HG03108 (cell line): ENCODE measurements around the gene GOLGA7B.

ENCODE experiments used
- ATAC-seq: cut with Tn5 transposase; IDR thresholded peaks from one replicate; pipeline ENCODE4 v1.9.1; 2021; ENCODE audit warnings: moderate library complexity; ENCODE audit not compliant: unreplicated experiment

Gene GOLGA7B

DNA sequence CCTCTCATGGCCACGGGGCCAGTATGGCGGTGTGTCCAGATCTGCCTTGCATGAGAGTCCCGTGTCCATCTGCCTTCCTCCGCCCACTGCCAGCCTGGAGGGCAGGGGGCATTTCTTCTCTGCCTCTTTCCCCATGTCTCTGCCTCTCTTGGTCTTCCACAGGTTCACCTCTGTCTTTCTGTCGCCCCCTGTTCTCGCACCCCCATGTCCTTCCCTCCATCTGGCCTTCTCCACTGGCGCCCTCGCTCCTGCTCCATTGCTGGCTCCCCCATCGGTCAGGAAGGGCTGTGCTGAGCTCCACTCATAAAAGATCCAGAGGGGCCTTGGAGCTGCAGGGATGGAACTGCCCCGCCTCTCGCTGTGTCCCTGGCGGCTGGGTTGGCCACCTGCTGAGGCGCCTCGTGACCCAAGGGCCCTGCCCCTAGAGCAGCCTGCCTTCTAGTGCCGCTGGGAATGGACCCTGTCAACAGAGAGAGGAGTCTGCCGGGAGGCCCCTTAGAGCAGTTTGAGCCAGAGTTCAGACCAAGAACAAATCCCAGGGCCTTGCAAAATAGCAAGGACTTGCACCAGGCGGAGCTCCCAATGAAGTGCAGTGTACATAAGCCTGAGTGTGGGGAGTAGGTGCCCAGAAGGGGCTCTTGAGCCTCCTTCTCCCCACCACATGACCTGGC is 42.0 kb downstream of the GOLGA7B start:
- no peak for ATAC-seq

DNA sequence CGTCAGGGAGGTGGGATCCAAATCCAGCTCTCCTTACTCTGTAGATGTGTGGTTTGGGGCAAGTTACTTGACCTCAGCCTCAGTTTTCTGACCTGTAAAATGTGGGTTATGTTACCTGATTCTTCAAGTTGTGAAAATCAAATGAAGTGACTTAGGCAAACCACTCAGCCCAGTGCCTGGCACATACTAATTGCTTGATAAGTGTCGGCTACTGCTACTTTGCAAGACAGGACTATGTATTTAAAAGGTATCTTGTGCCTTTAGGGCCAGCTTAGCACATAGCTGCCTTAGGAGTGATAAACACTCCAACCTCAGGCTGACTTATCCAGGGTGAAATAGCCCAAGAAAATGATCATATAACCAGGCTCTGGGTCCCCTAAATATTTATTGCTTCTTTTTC is 42.9 kb downstream of the GOLGA7B start:
- ATAC-seq: no peak

DNA sequence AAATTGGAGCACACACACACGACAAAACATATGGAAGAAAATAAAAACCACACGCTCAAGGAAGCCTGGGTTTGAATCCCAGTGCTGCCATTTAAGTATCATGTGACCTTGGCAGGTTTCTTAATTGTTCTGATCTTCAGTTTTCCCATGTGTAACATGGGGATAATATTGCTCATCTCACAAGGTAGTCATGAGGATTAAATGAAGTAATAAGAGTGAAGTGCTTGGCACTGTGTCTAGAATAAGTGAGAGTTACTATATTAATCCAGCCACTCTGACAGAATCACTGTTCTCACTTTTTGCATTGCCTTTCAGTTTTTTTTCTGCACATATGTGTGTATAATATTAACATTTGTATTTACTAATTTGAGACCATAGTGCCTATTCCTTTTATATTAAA is 43.3 kb downstream of the GOLGA7B start:
- no peak for ATAC-seq

DNA sequence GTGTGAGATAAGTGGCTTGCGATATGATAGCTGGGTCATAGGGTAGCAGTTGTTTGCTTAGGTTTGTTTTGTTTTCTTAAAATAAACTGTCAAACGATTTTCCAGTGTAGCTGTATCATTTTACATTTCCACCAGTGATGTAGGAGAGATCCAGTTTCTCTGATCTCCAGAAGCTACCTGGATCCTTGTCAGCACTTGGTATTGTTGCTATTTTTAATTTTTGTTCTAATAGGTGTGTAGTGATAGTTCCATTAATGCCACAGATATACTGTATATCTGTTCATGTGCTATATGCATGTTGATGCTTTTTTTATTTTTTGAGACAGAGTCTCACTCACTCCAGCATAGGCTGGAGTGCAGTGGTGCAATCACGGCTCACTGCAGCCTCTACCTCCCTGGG is 44.4 kb downstream of the GOLGA7B start:
- no peak for ATAC-seq

DNA sequence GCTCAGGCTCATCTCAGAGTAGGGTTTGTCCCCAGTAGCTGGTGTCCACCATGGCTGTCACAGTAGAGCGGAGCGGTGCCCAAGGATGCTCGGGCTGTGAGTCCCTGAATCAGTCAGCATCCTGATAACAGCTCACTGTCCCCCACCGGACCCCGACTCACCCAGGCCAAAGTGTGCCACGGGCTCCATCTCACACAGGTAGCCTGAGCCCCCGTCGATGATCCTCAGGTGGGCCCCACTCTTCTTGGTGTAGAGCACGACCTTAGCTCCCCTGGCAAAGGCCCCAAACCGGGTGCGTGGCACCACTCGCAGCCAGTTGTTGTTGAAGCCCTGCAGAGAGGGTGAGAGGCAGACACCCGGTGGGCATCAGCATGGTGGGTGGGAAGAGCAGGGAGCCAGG is 45.4 kb downstream of the GOLGA7B start:
- no peak for ATAC-seq

DNA sequence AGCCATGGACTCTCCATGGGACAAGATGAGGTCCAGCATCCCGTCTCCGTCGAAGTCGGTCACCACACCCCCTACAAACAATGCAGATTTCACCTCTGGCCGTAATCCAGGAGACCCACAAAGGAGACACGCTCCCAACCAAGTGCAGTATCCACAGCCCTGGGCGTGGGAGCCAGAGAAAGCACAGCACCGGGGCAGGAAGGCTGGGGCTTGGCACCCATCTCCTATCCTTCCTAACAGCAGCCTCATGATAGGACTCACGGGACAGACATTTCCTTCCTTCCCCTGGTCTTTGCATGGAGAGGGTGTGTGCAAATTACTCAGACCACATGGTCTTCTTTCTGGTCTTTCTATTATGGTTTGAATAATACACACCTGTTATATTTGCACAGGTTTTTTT is 46.3 kb downstream of the GOLGA7B start:
- no peak for ATAC-seq

DNA sequence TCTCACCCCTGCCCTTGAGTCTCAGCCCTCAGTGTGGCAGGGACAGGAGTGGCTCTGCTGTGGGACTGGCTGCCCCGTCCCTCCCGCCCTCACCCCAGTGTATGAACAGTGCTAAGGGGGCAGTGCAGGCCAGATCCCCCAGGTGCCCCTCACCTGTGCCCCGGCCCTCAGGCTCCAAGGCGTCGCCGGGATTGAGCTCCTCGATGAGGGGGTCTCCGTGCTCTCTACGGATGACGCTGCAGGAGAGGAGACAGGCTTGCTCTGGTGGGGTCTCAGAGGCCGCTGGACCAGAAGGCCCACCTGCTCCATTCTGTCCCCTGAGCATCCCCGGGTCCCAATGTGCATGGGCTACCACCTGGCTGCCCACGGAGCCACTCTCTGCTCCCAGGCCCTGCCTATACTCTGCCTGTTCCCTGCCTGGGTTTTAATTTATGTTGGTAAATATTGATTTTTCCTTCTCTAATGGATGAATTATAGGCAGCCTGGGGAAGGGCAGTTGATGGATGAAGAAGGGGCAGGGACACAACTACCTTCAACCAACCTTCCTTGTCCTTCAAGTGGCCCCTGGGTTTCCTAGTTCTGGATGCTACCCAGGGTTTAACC is 47.2 kb downstream of the GOLGA7B start:
- no peak for ATAC-seq

DNA sequence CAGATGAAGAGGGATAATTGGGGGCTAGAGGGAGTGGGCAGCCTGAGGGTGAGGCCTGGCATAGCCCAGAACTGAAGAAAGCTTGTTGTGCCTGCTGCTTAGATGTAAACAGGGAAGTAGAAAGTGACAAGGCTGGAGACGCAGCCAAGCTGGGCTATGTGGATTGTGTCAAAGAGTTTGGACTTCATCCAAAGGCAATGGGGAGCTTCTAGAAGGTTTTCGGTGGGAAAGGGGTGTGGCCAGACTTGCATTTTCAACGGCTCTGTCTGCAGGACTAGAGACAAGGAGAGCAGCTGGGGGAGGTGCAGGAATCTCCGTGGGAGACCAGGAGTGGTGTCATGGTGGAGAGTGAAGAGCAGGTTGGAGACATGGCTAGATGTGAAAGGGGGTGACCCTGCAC is 48.8 kb downstream of the GOLGA7B start:
- ATAC-seq: no peak

DNA sequence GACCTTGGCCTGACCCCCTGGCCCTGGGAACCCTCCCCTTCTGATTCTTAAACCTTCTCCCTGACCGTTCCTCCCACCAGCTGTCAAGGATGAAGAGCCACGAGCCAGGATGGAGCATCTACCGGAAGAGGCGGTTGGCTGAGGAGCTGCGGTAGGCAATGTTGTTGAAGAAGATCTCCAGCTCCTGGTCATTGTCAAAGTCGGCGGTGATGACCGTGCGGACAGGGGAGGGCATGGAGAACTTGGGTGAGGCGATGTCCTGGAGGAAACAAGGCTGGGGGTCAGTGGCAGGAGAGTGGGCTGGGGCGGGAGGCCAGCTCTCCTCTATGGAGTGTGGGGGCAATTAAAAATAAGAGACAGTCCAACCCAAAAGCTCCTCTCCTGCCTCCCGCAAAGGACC is 51.7 kb downstream of the GOLGA7B start:
- no peak for ATAC-seq

DNA sequence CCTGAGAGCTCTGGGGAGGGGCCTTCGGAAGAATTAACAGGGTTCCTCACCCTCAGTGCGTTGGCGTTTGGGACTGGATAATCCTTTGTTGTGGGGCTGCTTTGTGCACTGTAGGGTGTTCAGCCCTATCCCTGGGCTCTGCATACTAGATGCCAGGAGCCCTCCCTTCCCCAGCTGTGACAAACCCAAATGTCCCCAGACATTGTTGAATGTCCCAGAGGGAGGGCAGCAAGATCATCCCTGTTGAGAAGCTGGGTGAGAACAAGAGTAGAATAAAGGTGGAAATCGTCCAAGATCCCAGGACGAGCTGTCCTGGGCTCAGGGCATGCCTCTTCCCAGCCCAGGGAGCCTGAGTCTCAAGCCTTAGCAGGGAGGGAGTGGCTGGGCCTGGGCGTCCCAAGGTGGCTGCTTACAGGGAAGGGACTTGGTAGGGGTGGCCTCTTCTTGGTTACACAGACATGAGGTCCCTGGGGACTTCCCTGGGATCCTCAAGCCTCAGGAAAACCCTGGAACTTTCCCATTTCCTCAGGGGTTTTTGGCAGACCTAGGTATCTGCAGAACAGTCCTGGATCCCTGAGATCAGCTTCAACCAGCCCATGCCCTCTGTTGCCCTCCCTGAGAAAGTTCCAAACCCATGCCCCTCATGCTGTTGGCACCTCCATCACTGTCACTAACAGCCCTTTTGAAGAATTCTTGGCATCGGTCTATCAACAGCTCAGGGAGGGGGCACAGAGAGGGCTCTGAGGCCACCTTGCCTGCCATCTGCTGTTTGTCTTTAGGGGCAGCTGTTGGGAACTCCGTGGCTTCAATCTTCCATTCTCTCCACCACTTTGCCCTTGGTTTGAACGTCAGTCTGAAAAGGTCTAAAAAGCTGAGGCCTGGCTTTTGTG is 53.7 kb downstream of the GOLGA7B start:
- no peak for ATAC-seq

DNA sequence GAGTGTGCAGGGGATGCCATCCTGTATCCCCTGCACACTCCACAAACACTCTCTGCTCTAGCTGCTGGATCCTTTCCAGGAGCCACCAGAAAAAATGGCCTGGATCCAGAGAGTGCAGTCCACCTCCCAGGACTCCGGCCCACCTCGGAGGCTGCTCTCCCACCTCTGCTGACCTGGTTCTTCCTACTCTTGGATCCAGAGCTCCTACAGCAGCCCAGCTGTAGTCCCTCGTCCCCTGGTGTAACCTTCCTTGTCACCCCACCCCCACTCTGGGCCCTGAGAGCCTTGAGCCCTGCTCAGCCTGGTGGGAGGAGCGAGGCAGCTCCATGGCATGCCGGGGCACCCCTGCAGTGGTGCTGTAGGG is 54.4 kb downstream of the GOLGA7B start:
- no peak for ATAC-seq

DNA sequence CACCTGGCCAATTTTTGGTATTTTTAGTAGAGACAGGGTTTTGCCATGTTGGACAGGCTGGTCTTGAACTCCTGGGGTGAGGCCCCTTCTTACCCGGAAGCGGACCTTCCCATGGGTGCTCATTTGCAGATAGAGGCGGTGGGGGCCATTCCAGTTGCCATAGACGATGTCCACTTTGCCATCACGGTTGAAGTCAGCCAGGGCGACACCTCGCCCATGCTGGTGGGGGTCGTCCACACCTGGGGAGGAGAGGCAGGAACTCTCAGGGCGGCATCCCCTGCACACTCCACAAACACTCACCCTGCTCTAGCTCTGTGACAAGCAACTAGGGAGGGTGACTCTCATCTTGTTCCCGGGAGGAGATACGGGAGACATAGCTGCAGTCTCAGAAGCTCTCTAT is 54.9 kb downstream of the GOLGA7B start:
- ATAC-seq: no peak

DNA sequence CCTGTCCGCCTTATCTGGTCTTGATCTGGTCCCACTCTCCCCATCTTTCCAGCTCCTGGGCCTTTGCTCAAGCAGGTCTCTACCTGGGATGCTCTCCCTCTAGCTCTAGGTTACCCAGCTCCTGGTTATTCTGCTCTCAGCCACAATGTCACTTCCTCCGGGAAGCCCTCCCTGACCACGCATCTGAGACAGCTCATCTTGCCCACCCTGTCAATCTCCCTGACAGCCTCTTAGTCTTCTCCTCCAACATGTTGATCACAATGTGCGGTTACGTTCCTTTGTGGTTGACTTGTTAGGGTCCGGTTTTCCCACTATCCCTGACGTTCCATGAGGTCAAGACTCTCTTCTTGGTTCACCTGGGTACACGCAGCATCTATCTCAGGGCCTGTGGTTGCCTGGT is 55.6 kb downstream of the GOLGA7B start:
- ATAC-seq: no peak

DNA sequence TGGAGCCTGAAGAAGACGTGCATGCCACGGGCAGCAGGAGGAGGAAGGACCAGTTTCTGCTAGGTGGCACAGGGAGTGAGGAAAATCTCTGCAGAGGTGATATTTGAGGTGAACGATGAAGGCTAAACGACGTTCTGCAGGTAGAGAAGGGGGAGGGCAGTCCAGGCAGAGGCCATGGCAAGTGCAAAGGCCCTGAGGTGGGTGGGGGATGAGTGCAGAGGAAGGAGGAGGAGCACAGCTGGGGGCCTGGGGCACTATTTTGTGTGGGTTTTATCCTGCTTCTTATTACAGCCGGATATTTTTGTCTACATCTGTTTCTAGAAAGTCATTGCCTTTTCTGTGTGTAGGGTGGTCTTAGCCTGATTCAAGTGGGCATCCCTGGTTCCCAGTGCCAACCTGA is 57.6 kb downstream of the GOLGA7B start:
- ATAC-seq: no peak

DNA sequence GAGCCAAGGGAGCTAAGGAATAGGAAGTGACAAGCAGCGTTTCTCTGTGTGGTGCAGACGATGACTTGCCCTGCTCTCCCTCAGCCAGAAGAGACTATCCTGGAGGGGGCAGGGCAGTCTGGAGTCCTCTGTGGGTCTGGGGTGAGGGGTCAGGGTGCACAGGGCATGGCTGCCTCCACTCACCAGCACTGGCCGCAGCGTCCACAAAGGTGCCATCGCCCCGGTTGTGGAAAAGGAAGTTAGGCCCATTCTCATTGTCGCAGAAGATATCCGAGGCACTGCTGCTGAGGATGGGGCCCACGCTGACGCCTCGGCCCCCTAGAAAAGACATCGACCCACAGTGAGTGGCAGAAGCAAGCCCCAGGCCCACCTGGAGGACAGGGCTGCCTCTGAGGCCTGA is 58.2 kb downstream of the GOLGA7B start:
- no peak for ATAC-seq

DNA sequence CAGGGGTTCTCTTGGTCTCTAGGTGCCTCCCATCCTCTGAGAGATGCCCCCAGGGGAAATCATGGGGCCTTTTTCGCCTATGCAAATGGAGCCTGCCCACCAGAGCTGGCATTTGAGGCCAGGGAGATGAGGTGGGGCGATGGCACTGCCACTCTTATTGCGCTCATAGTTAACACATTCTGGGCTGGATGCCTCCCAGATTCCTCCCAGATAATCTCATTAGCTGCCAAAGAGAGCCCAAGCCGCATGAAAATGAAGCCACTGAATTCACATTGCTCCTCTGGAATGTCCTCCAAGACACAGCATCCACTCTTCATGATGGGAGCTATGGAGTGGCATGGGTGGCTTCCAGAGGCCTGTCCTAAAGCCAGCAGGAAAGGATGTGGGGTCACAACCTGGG is 61.0 kb downstream of the GOLGA7B start:
- no peak for ATAC-seq

DNA sequence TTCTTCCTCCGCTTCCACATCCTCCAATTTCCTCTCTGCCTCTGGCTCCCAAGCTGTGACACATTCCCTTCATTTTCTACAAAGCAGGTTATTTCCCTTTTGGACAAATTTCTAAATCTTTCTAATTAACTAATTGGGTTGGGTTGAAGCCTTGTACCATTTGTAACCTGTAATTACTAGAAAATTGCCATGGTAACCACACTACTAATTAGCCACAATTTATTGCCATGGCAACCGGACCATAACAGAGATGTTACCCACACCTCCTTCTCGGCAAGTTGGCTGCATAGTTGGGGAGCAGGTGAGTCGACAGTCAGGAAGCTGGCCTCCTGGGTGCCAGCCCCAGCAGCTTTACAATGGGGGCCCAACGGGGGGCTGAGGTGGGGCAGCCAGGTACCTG is 61.6 kb downstream of the GOLGA7B start:
- no peak for ATAC-seq

DNA sequence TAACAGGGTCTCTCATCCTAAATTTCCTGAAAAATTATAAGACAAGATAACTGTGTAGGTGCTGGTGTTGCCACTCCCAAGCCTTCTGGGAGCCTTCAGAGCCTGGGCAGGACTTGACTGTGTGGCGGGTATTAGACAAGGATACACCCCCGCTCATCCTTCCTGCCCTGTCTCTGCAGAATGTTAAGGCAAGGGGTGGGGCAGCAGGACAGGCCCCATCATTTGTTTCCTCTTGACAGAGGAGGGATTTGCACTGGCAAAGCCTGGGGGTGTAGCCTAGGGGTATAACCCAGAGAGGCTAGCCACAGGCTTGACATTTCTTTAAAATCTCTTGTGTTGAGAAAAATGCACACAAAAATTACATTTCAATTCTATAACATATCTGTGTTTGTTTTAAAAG is 63.5 kb downstream of the GOLGA7B start:
- no peak for ATAC-seq

DNA sequence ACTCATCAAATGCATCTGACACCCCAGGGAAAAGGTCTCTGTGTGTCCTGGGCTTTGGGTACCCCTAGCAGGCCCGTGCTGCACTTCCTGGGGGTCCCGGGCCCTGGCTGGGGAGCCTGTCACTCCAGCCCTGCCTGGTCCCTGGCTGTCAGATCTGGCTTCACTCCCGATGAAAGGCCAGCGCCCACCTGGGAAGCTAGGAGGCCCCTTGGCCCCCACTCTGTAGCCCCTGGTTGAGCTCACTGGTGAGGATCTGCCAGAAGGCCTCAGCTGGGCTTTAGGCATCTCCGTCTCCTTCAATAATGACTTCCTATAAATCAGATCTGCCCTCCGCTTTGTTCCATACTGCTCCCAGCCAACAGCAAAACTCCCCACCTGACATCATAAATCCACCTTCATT is 64.0 kb downstream of the GOLGA7B start:
- ATAC-seq: no peak

DNA sequence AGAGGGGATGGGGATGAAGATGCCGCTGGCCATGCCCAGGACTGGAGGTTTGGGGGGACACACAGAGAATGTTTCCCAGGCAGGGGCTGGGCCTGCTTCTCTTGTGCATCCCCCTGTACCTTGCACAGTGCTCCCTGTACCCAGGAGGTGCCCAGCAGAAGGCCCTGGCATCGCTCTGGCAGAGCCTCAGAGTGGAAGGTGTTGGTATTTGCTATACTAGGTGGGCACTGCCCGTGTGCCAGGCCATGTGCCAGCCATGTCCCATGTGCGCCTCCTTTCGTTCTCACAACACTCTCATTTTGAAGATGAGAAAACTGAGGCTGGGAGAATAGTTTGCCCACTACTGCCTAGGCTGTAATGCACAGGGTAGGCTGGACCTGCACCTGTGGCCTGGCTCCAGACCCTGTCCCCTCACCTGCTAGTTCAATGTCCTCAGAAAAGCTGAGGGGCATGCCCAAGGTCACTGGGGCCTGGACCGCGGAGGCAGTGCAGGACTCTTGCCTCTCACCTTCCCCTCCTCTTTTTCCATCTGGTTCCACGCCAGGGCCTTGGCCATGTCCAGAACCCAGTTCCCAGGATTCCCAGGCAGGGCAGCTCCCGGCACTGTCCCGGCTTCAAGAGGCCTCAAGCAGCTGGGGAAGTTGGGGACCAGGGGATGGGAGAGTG is 64.7 kb downstream of the GOLGA7B start:
- ATAC-seq: no peak

DNA sequence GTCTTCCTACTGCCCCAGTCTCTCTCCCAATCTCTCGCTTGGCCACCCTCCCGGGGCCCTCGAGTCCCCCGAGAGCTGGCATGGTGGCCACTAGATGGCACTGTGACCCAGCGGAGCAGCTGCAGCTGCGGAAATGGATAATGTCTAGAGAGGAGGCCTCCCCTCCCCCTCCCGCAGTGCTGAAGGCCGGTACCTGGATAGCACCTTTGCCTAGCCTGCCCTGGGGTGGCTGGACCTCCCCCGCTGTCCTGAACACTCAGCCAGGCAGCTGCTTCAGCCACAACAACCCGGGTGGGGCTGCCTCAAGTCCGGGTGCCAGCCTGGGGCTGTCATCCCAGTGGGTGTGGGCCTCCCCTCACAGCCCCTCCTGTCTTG is 65.2 kb downstream of the GOLGA7B start:
- ATAC-seq: no peak
